NCI-H1694 treated with DMSO at 0.1 percent for 48 hours (cell line): Measurements from ENCODE around the gene KCNQ2.

Experiments
- DNase-seq: peaks from one replicate; lab custom pipeline; 2025; lab: John Stamatoyannopoulos, UW

The KCNQ2 gene

DNA sequence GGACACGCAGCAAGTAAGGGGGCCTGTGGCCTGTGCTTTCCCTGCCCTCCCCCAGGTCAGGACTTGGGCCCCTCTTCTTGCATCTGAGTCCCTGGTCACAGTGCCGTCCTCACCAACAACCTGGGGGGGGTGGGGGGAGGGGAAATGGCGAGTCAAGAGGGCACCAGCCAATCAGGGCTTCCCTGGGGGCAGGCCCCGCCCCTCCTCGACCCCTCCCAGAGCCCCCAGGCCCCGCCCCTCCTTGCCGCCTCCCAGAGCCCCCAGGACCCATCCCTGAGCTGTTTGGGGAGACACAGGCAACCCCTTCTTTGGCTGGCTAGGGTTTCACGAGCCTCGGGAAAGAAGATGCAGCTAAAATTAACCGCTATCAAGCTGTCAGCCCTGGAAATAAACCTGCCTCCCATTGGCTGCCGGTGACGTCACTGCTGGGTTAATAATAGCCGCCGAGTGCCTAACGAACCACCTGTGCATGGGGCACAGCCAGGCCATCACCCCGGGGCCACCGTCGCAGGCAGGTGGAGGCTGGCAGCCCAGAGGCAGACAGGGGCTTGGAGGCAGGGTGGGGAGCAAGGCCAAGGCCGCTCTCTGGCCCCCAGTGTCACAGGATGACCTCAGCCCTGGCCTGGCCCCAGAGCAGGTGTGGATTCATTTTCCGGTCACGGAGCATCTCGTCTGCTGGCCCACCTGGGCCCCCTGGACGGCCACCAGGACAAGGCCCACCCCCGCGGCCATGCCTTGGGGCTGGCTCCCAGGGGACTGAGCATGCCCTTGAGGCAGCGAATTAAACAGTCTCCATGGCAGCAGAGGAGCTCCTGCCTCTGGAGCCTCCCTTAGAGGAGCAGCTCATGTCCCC lies 29.6 kb upstream of the KCNQ2 start:
- peak; percentile 16 for DNase-seq

GRCh38 chr20:63500902-63501817 lies 28.7 kb upstream of the KCNQ2 start:
- DNase-seq, result no peak

DNA sequence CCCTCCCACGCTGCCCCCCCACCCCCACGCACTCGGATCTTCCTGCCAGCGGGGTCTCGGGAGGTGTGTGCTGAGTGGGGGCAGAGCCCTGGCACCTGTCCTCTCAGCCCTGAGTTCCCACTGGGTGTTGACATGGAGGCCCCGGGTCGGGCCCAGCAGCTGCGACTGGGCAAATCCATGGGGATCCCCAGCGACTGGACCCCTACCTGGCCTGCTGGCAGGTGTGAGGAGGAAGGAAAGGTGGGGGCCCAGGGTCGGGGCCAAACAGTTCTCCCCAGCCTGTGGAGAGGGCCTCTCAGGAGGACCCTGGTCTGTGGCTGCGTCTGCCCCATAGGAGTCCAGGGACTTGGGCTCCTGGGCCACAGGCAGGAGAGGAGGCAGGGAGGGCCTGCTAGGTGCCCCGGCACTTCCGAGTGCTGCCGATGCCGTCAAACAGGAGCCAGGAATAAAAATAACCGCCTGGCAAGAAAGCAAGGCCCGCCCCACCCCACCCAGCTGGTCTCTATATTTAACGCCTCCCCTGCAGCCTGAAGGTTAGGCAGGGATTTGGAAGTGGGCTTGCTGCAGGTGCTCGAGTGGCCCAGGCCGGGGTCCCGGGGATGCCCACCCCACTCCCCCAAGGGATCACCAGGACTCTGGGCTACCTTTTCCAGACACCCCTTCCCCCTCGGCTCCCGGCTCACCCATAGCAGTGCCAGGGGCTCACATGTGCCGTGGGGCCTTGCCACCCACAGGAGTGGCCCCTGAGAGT lies 27.9 kb upstream of the KCNQ2 start:
- DNase-seq, result no peak

GRCh38 chr20:63499338-63499969 lies 27.0 kb upstream of the KCNQ2 start:
- no peak for DNase-seq

GRCh38 chr20:63498960-63499337 lies 26.5 kb upstream of the KCNQ2 start, which contains the start of gene EEF1A2:
Gene EEF1A2, minus strand, starts transcription at chr20:63499083. Its CDS starts 1,320 bp downstream, at chr20:63497763.
- no peak for DNase-seq

DNA sequence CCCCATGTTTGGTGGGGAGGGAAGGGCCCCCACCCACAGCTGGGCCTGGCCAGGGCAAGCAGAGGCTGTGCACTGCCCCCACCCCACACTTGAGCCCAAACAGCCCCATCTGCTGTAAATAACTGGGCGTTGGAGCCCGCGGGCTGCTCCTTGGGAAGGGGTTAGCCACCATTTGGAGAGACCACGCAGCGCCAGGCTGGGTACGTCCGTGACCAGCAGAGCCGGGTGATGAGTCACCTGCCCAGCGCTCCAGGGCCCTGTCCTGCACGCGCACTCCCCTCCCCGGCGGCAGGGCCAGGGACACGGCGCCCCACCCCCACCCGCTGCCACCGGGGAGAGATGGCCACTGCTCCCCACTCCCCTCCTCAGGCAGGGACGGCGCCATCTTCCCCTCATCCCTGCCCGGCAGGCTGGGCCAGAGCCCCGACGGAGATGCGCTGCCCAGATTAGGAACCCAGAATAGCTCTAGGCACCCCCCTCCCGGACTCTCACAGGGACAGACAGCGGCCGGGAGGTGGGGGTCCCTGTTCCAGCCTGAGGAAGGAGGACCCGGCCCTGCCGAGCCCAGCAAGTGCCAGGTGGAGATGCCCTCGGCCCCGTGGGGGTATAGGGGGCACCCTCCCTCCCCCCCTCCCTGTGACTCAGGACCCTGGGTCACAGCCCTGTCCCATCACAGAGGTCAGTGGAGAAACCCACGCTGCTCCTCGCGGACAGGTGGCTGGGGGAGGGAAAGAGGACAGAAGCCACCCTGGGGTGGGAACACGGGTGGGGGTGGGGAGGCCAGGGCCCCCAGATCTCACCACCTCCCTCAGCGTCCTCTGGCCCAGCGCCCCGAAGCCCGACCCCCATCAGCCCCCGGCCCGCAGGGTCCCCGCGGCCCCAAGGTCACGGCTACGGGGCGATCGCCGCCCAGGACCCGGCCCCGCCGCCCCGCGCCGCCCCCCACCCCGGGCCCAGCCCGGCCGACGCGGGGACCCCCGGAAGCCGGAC lies 25.8 kb upstream of the KCNQ2 start:
- no peak for DNase-seq

DNA sequence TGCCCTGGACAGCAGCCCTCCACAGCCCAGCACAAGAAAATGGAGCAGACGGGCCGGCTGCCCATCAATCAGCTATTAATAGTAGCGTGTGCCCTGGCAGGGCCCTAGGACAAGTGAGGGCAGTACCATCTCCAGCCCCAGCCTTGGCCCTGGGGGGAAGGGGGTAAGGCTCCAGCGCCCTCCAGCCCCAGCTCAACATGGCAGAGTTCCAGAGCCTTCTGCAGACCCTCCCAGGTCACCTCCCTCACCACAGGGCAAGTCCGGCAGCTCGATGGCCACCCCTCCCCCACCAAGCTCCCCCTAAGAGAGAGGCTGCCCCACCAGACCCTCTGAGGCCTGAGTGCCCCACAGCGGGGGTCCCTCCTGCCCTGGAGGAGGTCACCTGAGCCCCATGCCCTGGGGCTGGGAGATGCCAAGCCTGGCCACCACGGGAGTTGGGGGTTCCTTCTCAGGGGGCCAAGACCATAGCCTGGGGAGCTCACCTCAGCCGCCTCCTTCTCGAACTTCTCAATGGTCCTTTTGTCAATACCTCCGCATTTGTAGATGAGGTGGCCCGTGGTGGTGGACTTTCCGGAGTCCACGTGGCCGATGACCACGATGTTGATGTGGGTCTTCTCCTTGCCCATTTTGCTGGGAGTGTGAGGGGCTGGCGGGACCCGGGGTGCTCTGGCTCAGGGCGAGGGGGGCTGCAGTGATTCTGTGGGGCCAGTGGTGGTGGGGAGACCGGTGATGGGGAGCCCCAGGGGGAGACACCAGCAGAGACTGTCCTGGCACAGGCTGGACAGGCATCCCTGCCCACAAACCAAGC lies 24.9 kb upstream of the KCNQ2 start:
- no peak for DNase-seq

DNA sequence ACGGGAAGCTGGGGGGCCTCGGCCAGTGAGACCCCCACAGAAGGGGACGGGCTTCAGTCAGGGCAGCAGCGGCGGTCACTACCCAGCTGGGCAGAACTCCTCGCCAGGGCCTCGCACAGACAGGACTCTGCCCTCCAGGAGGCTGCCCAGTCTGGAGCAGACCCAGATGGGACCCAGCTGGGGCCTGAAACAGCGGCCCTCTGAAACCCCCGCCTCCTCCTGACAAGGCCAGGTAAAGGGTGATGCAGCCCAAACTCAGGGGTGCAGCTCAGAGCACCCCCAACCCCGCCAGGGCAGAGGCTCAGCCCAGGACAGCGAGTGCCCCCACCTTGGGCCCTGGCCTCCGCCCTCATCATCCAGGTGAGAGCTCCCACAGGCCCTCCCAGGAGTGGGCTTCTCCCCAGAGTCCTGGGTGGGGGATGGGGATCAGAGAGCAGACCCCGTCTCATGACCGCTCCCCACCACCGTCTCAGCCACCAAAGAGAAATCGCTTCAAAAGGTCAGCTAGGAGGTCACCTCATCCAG lies 24.2 kb upstream of the KCNQ2 start:
- no peak for DNase-seq

- peak; percentile 18 for DNase-seq
Observed at GRCh38 chr20:63495741-63496595, 23.5 kb upstream of the KCNQ2 start.

DNA sequence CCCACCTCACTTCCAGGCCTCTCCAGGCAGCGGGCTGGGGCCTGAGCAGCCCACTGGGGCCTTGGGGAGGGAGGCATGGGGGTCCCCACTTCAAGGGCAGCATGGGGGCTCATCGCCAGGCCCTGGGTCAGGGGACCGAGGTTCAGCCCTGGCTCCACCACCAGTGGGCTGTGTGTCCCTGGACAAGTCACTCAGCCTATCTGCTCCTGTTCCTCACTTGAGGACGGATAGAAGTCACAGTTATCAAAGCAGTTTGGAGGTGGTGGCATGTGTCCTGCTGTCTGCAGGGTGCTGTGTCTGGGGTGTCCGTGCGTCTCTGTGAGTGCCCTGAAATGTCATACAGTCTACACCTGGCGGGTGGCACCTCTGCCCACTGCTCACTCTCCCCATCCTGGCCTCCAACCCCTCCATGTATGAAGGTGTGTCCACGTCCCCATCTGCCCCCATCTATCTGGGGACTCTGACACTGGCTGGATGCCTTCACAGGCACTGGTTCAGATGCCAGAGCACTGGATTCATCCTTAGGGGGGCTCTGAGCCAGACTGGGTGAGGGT lies 22.8 kb upstream of the KCNQ2 start:
- DNase-seq, result no peak

GRCh38 chr20:63494420-63495166 lies 22.1 kb upstream of the KCNQ2 start:
- no peak for DNase-seq

DNA sequence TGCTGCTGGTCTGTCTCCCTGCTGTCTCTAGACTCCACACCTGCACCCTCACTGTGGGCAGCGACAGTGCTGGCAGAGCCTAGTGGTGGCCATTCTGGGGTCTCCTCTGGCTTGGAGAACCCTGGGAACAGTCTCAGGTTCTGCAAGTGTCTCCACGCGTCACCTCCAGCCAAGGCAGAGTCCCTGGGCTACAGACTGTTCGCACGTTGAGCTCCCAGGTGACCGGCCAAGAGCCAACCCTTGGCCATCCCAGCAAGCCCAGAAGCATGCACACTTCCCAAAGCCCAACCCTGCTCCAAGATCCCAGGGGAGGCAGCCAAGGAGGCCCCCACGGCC lies 21.6 kb upstream of the KCNQ2 start:
- no peak for DNase-seq

DNA sequence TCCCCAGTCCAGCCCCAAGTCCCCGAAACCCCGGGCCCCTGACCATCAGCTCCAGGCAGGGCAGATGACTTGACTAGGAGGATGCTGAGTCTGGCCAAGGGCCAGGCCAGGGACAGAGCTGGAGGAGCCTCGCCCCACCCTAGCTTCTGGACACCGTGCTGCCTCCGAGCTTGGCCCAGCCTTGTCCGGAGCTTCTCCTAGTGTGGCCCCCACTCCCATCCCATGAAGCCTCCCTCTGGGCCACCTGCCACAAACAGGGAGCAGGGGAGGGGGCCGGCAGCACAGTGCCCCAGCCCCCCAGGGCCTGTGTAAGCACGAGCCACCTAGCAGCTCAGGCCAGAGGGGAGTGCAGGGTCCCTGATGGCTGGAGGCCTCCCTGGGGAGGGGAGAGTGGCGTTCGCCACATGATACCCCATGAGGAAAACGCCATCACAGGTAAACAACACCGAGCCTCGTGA lies 21.1 kb upstream of the KCNQ2 start:
- no peak for DNase-seq

- no peak for DNase-seq
Observed at GRCh38 chr20:63492982-63493381, 20.5 kb upstream of the KCNQ2 start.

DNA sequence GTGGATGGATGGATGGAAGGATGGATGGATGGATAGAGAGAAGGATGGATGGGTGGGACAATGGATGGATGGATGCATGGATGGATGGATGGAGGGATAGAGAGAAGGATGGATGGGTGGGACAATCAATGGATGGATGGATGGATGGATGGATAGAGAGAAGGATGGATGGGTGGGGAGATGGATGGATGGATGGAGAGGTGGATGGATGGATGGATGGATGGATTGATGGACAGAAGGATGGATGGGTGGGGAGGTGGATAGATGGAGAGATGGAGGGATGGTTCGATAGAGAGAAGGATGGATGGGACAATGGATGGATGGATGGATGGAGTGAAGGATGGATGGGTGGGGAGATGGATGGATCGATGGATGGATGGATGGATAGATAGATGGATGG lies 20.1 kb upstream of the KCNQ2 start:
- DNase-seq, result no peak

DNA sequence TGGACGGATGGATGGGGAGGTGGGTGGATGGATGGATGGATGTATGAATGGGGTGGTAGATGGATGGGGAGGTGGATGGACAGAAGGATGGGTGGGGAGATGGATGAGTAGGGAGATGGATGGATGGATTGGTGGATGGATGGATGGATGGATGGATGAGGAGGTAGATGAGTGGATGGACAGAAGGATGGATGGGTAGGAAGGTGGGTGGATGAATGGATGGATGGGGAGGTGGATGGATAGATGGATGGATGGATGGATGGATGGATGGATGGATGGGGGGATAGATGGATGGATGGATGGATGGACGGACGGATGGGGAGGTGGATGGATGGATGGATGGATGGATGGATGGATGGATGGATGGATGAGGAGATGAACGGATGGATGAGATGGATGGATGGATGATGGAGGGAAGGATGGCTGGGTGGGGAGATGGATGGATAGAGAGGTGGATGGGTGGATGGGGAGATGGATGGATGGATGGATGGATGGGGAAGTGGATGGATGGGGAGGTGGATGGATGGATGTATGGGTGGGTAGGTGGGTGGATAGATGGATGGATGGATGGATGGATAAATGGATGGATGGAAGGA lies 19.3 kb upstream of the KCNQ2 start:
- DNase-seq, result no peak

GRCh38 chr20:63491078-63491477 lies 18.6 kb upstream of the KCNQ2 start:
- no peak for DNase-seq
